HG03520 (cell line): ENCODE measurements around the gene TRIM9.

Source experiments
- ATAC-seq: cut with Tn5 transposase; IDR thresholded peaks from one replicate; pipeline ENCODE4 v1.9.1; 2021; ENCODE audit warnings: mild to moderate bottlenecking, moderate library complexity; ENCODE audit not compliant: unreplicated experiment

The TRIM9 gene

DNA sequence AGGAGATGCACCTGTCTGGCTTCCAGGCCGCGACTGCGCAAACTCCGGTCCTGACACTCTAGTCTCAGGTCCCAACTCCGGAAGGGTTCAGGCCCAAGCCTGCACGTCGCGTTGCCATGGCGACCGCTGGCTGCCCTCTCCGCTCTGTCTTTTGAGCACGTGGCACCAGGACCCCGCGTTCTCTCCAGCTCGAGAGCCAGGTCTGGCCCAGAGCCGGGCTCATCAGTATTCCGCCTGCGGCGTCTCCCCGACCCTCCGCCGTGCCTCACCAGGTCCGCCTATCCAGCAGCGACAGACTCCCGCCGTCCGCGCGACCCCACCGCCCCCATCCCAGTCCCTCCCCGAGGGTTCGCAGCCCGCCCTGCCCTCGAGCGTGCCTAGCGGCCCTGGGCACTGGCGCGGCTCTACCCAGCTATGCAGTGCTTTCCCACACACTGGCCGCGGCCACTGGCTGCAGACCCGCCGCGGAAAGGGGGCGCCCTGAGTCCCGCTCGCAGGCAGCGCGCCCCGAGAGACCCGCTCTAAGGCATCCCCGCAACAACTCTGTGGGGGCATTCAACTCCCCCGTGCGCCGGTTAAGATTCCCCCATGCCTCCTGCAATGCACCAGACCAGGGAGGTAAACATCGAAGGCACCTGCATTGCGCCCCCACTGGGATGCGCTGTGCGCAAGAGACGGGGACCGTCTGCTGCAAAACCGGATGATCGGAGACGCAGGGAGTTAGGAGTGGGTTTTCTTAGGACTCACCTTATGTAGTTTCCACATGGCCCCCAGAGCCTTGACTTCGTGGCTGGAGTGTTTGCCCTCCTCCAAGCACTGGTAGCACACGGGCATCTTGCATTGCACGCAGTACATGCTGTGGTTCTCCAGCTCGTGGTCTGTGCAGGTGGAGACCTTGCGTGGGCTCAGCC, 1.3 kb downstream of the TRIM9 start:
- ATAC-seq: no peak

GRCh38 chr14:51092965-51093364, 1.9 kb downstream of the TRIM9 start:
- no peak for ATAC-seq

GRCh38 chr14:51089278-51089677, 5.6 kb downstream of the TRIM9 start:
- no peak for ATAC-seq

DNA sequence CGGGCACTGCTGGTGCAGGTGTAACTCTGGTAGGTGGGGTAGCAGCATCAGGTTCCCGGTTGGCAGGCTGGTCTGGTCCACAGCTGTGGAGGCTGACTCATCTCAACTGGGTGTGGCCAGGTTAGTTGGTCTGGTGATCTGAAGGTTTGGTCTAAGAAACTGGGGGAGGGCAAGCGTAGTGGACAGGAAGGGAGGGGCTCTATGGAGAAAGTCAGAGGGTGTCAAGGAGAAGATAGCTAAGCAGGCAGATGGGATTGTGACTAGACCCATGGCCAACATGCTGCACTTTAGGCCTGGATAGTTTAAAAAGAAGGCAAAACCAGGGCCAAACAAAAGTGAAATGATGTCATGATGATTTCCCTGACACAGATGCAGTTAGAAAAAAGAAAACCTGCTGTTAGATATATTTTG, 7.9 kb downstream of the TRIM9 start:
- no peak for ATAC-seq

- no peak for ATAC-seq
Observed at GRCh38 chr14:51086044-51086443, 8.9 kb downstream of the TRIM9 start.

DNA sequence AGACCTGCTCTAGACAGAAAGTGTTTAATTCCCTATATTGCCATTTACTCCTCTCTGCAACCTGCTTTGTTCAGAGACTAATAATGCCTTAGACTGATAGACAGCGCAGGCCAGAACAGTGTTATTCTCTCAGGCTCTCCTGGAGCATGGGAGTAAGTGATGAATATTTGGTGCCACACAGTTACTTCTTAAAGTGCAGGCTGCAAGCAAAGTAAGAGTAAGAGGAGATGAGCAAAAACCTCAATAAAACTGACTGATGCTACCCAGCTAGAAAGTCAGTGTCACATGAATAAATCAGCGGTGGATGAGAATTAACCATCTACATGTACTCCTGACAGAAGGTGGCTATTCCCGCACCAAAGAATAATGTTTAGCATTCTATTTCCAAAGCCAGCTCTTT, 9.9 kb downstream of the TRIM9 start:
- ATAC-seq: no peak

DNA sequence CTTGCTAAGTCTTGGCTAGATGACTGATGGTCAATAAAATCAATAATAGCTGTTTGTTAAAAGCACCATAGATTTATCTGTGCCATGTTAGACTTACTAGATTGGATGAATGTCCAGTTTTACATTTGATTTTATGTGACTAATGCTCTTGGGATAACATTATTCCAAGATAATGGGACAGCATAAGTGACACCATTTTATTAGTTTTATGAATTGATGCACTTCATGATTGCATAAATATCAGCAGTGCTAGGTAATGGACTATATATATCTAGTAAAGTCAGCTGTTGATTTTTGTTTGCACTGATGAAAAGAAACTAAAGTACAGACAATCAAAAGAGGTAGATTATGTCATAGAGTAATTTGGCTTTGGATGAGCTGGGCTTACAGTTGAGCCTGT, 10.4 kb downstream of the TRIM9 start:
- no peak for ATAC-seq

DNA sequence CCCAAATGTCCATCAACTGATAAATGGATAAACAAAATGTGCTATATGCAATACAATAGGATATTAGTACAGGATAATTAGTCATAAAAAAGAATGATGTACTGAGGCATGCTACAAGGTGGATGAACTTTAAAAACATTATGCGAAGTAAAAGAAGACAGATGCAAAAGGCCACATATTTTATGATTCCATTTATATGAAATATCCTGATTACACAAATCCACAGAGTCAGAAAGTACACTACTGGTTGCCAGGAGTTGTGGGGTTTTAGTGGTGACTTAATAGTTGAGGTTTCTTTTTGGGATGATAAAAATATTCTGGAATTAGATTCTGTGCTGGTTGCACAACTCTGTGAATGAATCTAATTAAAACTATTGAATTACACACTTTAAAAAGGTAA, 12.6 kb downstream of the TRIM9 start:
- ATAC-seq: no peak

DNA sequence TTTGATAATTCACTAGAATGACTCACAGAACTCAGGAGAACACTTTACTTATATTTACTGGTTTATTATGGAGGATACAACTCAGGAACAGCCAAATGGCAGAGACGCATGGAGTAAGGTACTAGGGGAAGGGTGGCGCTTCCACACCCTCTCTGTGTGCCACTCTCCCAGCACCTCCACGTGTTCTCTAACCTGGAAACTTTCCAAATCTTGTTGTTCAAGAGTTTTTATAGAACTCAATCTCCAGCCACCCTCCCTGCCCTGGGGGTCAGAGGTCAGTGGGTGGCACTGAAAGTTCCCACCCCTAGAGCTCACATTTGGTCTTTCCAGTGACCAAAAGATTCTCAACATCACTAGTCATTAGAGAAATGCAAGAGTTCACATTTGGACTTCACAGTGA, 13.2 kb downstream of the TRIM9 start:
- no peak for ATAC-seq

- no peak for ATAC-seq
Observed at GRCh38 chr14:51081209-51081608, 13.7 kb downstream of the TRIM9 start.

GRCh38 chr14:51080645-51081044, 14.3 kb downstream of the TRIM9 start:
- ATAC-seq: no peak

GRCh38 chr14:51079489-51079888, 15.4 kb downstream of the TRIM9 start:
- ATAC-seq: no peak

- no peak for ATAC-seq
Observed at GRCh38 chr14:51079085-51079484, 15.8 kb downstream of the TRIM9 start.

GRCh38 chr14:51074701-51075385, 20.1 kb downstream of the TRIM9 start:
- ATAC-seq: no peak

DNA sequence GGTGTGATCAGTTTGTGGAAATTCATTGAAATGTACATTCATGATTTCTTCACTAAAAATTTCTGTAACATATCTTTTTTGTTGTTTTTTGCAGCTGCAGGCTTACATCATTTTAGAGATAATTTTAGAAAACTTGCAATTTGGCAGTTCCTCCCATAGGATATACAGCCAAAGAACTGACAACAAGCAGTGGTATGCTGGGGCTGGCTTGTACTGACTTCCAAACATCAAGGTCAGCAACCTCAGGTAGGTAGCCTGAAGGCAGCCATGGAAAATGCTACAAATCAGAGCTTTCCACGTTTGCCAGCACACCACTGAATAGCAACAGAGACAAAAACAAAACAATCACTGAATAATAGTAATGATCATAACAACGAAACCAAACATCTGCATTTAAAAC, 21.2 kb downstream of the TRIM9 start:
- ATAC-seq: no peak

GRCh38 chr14:51072976-51073375, 21.9 kb downstream of the TRIM9 start:
- ATAC-seq: no peak

DNA sequence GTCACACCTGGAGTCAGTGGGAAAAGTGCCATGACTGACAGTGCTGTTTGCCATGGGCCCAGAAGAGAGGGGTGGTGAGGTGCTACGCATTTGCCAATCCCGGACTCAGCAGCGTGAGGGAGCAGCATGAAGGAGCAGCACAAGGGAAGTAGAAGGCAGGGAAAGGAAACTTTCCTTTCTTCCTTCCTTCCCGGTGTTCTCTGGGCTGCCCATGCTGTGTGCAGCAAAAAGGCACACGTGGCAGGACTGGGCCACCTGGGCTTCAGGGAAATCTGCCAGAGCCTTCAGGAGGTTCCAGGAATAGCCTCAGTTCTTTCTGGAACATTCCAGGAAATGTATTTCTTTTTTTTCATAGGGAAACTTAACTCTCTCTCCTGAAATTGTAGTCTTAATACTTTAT, 23.0 kb downstream of the TRIM9 start:
- ATAC-seq: no peak

- no peak for ATAC-seq
Observed at GRCh38 chr14:51070726-51071125, 24.2 kb downstream of the TRIM9 start.

DNA sequence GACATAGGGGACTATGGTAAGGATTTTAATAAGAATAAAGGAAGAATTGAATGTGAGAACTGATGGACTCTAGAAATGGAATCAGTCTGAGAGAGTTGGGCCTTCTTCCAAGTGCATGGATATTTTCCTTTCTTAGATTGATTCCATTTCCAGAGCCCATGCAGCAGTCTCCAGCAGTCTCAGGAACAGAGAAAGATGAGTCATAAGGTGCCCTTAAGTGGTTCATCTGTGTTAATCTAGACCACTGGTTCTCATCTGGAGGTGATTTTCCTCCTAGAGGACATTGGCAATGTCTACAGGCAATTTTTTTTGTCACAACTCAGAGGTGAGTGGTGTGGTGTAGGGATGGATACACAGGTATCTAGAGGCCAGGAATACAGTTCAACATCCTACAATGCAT, 25.9 kb downstream of the TRIM9 start:
- no peak for ATAC-seq

- no peak for ATAC-seq
Observed at GRCh38 chr14:51068268-51068667, 26.6 kb downstream of the TRIM9 start.

DNA sequence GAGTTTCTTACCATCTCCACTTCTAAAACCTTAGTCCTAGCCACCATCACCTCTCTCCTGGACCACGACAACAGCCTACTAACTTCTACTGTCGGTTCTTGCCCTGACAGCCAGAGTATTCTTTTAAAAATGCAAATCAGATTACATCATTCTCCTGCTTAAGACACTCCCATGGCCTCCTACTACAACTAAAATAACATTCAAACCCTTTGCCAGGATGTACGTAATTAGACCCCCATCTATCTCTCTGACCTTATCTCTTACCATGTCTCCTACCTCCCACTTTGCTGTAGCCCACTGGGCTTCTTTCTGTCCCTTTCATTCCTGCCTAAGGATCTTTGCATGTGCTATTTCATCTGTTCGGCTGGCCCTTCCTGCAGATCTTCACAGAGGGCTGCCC, 27.6 kb downstream of the TRIM9 start:
- ATAC-seq: no peak

DNA sequence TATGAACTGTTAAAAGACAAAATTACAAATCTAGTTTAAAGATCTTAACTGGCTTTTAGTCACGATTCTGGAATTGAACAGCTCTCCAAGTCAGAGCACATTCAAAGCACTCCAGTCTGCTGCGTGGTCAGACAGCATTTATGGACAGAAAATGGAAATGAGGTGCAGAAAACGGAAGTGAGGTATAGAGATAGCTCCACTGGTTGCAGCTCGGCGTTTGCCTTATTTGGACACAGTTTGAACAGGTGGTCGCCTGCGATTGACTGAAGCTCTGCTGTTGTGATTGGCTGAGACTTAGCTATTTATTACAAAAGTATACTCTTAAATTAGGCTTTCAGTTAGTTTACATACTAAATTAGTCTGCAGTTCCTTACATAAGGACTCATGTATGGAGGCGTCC, 28.3 kb downstream of the TRIM9 start:
- no peak for ATAC-seq
